HG02610 (cell line): ENCODE results near the gene TTLL11.

Experiments
- ATAC-seq: cut with Tn5 transposase; IDR thresholded peaks from one replicate; pipeline ENCODE4 v1.9.1; 2021; ENCODE audit warnings: mild to moderate bottlenecking, moderate library complexity; ENCODE audit not compliant: unreplicated experiment

TTLL11 gene

DNA sequence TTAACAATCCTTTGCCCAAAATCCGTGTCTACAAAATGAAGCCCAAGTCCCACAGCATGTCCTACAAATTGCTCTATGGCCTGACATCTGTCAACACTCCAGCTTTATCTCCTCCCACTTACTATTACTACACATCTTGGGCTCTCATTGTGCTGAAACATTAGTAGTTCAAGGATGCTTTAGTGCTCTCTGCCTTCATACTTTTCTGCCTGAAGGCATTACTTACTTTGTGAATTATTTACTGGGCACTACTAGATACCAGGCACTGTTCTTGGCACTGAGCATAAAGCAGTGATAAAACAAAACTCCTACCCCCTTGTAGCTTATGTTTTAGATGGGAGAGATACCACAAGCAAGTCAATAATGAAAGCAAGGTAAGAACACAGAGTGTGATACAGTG, 113.4 kb downstream of the TTLL11 start:
- ATAC-seq = no peak

DNA sequence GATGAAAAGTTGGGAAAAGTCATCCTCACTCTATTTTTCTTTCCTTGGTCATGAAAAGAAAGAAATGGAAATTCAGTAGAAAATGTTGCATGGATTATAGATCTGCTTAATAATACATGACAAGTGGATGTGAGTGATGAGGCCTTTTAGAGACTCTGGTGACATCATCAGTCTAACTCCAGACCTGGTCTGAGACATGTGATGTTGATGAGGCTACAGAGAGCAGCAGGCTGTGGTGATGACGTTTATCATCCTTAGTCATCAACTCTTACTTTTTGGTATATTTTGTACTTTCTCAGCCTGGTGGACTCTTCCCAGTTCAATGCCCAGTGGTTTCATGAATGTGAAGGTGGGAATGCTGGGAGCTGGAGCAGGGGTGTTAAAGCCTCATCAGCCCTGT, 116.4 kb downstream of the TTLL11 start:
- ATAC-seq = no peak

DNA sequence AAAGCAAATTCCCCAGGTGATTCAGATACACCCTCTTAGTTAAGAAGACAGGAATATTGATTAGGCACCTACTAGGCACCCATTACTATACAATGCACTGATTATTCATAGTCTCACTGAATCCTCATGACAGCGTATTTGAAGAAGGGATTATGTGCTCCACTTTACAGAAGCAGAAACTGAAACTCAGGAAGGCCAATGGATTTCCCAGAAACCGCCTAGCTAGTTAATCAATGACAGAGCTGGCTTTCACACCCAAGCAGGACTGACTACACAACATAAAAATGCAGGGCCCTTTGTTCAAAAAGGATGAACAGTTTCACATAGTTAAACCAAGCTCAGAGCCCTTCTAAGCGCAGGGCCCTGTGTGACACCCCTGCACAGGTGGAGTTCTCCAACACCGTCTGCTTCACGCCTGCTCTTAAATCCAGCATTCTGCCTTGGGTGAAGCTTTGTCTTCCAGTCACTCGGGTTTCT, 117.3 kb downstream of the TTLL11 start:
- ATAC-seq = no peak

DNA sequence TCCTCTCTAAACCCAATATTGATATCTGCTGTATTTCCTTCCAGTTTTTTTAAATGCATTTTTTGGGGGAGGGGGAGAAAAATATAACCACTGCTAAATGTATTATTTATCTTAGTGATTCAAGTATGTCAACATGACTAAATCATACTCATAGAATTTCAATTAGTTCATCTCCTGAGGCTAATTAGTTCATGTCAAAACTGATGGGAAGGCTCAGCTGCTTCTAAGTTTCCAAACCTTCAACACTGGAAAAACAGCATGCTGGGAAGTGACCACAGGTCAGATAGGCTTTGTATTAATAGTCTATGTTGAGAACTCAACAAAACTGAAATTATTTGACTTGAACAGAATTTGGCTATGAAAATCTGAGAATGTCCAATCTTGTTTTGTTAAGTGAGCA, 118.7 kb downstream of the TTLL11 start:
- ATAC-seq = no peak

DNA sequence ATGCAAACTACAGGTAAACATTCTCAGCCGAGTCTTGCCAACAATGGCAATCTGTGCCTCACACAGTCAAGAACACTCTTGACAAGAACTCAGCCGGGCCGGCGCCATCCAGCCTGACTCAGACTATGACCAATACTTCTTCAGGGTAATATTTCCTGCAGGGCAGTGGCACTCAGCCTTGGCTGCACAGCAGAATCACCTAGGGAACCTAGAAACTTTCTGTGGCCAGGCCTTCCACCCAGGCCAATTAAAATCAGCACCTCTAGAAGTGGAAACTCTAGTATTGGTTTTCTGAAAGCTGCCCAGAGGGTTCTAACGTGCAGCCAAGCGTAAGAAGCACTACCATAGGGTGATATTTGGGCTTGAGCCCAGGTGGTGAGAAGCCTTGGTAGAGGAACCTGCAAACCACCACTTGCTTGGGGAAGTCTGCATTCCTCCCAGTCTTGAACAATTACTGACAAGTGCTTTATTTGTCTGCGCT, 120.6 kb downstream of the TTLL11 start:
- ATAC-seq = no peak

DNA sequence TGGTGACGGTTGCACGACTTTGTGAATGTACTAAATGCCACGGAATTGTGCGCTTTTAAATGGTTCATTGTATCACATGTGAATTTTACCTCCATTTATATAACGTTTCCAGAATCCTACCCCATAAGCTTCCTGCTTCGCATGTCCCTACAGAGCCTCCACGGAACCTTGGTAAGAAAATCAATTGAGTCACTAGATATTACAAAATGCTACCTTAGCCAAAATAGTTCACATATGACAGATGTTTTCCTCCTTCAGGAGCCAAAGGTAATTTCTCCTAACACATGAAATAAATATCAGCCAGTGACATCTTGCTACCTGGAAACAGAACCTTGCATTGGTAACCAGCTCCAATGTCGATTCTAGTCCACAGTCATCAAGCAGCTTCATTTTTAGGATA, 125.1 kb downstream of the TTLL11 start:
- no peak for ATAC-seq

DNA sequence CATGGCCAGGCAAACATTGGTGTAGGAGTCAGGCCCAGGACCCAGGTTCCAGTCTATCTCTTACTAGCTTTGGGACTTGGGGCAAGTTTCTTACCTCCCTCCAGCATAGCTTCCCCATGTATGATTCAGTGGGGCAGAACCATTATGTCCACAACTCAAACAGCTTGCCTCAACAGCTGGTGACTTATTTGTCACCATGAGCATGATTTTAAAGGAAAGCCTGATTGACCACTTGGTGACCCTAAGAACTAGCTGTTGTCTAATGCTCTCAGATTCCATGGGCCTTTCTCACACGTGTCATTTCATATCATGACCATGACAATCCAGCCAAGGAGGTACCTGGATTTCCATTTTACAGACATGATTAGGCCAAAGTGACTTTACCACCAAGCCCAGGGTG, 126.4 kb downstream of the TTLL11 start:
- ATAC-seq = no peak

DNA sequence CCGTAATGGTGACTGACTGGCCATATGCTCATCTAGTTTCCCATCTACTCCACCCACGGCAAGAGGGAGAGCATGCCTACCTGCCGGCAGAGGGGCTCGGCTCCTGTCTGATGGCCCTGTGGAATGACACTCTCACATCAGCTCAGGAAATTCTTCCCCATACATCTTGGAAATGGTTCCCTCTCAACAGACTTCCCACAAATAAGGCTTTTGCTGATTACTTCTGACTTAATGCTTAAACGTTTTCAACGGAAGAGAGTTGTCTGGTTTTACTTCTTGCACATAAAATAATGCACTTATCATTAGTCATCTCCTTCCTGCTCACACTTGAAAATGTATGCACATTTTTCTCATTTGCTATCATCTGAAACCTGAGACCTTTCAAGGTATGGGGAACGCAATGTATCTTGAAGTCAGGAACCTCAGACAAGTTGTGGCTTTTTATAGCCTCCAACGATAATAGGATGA, 129.5 kb downstream of the TTLL11 start:
- ATAC-seq = no peak

DNA sequence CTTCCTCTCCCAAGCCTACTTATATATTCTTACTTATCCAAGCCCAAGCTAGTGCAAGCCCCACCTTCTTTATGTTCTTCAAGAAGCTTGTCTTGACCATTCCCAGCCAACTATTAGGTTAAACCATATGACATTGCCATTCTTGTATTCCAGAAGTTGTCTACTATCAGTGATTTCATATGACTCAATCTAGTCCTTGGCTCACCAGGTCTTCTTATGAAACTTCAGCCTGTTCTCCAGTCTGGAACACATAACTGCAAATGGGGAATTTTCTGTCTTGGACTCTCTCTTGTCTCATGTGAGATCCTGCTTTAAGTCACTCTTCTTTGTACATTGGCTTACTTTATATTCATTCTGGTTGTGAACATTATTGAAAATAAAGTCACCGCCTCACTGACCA, 130.7 kb downstream of the TTLL11 start:
- no peak for ATAC-seq

DNA sequence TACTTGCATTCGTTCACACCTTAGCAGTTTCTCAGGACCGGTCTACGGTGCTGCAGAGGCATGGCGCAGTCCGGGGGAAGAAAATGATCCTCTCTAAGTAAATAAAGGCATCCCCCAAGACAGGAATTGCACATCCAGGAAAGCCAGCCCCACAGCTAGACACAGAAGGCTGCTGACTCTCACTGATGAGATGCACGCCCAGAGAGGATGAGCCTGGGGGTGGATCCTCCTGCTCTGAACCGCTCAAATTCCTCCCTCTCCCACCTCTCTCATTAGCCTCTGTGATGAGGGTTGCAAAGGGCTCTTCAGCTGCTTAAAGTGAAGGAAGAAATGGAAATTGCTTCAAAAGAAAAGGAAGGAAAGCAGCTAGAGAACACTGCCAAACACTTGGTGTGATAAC, 132.4 kb downstream of the TTLL11 start:
- ATAC-seq = no peak

DNA sequence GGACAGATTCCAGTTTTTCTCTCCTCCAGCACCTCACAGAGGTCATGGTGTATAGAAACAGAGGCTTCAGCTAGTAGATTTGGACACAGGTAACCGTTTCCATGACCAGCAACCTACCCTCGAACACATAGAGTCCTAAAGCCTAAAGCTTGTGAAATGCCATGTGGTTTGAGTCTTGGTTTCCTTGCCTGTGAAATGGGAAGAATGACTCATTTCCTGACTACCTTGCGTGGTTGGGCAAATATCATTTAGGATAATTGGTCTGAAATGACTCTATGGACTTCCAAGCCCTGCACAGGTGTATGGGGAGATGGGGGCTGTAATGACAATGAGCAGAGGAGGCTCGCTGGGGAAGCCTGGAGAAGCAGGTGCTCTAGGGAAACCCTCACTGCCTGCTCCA, 134.6 kb downstream of the TTLL11 start:
- ATAC-seq = no peak

DNA sequence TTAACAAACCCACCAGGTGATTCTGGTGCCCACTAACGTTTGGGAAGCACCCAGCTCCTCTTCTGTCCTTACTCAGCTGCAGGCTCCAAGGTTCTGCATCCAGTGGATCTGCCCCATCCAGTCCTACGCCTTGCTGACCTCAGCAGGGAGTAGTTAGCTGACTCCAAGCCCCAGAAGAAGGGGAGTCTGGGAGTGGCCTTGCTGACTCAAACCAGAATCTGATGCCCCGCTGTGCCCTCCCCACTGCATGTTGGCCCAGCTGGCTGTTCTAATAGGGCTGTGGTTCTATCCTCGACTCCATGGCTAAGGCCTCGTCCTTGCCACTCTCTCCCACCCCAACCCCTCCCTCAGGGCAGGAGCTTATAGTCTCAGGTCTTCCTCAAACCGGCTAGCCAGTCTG, 136.3 kb downstream of the TTLL11 start:
- ATAC-seq = no peak

DNA sequence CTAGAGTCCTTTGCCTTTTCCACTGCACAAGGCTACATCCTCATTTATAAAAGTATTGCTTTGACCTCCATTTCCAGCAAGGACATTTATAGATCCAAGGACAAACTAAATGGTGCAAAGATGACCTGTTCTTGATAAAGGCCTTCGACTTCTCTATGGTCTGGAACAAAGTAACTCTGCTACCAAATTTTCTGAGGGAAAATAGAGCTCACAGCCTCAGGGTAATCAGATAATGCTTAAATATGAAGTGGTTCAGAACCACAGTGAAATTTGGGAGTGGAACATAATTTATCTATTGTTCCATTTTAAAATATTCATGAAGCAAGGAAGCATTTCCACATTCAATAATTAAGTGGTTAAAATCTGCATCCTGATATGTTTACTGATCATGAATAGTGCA, 137.5 kb downstream of the TTLL11 start:
- ATAC-seq = no peak

DNA sequence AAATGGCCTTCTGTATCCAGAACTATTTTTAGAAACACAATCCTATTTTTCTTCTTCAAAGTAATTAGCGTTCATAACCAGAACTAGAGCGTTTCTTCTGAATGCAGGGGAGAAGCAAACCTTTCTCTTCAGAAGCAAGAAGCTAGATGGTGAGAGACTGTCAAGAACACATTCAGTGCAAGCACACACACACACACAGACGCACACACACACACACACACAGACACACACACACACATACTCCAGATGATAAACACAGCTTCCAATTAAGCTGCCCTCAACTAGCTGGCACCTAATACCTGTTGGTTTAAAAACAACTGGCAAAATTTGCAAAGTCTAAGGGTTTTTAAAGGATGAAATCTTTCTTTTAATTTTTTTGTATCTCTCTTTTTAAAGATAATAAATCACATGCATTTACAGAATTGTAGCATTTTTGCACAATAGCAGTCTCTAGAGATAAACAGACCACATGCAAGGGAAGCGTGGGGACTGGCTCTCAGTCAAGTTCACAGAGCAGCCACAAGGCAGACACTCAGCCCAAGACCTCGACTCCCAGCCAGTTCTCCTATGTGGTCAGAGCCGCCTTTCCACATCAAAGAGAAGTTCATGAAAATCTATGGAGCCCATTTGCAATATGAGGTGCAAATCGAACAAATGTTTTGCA, 138.5 kb downstream of the TTLL11 start:
- ATAC-seq = no peak

DNA sequence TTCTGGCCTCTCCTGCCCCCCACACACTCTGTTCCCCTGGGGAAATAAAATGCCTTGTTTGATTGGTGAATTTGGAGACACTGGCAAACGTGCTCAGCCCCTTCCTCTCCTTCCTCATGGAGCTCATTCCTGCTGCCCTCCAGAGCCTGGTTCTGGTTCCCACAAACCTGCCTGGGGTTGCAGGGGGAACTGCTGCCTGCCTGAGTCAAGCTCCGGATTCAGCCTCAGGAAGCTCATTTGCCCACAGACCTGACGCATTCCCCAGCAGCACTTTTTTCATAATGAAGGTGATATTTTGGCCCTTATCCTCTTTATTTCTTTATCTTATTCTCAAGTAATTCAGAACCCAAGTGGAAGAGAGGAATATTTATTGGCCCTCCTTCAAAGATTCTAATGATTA, 140.5 kb downstream of the TTLL11 start:
- ATAC-seq = no peak

DNA sequence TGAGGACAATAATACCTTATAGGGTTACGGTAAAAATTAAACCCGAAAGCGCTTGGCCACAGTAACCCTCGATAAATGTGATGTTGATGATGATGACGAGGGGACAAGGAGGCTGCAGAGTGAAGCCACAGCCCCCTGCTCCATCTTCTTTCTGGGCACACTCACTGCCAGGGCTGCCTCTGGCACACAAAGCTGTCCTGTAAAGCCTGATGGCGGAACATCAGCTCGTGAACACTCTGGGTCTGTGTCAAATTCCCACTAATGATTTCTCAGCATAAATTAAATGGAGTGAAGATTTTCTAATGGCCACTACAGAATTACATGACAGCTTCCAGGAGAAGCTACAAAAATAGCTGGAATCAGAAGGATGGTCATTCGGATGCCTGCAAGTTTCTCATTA, 142.2 kb downstream of the TTLL11 start:
- ATAC-seq = no peak

DNA sequence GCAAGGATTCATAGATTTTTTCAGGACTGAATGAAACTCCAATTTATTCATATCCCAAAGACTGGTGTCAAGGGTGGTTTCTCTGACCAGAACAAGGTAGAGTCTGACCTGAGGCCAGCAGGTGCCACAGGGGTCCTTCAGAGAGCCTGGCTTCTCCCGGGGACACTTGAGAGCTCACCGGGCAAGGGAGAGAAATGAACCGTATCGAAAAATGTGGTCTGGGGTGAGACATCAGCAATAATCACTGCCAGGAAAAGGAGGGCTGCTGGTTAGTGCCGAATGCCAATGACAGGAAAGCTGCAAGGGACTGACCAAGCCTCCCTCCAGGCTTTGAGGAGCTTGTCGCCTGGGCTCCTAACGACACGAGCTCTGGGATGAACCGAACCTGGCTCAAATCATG, 142.7 kb downstream of the TTLL11 start:
- no peak for ATAC-seq

DNA sequence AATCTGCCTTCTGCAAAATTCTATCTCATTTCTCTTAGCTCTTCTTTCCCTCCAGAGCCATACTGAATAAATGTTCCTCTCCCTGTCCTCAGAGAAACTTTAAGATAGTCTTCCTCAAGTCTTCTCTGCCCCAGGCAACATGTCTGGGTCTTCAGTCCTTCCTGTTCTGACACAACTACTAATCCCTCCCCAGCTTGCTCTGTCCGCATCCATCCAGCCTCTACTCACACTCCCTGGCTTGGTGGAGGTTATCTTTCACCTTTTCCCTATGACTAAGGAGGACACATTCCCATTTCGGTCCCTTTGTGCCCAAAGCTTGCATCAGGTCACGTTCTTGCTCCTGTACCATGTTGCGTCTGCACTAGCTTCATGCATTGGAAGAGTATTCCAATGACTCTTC, 143.3 kb downstream of the TTLL11 start:
- ATAC-seq = no peak

DNA sequence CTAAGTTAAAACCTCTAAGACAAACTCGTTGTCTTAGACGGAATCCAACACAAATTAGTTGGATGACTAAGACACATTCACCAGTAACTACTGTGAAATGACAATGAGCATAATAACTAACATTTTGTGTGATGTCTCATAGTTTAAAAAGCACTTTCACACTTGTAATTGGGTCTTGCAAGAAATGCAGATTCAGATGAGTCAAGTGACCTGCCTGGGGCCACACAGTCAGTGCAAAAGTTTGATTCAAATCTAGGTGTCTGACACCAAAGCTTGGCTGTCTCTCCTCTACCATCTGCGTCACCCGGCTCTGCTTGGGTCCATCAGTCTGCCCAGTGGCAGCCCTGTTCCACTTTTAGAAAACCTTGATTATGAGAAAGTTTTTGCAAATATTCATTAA, 143.7 kb downstream of the TTLL11 start:
- ATAC-seq = no peak

DNA sequence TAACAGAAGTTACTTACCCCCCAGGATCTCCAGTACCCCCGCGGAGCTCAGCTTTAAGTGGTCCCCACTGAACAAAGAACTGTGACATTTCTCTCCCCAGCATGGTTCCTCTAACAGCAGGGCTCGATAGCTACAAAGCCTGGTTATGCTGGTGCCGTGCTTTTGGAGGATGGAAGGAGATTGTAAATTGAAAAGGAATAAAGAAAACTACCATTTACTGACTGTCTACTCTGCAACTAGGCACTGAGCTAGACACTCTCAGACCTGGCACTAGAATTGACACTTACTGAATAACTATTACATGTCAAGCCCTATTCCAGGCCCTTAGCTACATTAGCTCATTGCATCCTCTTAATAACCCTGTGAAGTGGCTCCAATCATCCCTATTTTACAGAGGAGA, 145.3 kb downstream of the TTLL11 start:
- ATAC-seq = no peak

DNA sequence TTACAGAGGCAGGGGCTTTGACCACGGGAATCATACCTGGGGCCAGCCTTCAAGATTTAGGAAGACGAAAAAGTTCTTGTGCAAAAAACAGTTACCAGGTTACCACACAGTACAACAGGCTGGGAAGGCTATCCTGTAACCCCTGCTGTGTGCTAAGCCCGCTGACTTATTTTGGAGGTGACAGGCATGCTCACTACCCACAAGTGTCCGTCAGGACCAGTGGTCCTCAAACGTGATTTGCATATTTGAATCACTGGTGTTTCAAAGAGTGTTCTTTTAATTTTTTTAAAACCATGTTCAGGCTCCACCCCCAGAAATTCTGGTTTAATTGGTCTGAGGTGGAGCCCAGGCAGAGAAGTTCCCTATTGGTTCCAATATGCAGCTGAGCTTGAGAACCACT, 146.6 kb downstream of the TTLL11 start:
- ATAC-seq = no peak

DNA sequence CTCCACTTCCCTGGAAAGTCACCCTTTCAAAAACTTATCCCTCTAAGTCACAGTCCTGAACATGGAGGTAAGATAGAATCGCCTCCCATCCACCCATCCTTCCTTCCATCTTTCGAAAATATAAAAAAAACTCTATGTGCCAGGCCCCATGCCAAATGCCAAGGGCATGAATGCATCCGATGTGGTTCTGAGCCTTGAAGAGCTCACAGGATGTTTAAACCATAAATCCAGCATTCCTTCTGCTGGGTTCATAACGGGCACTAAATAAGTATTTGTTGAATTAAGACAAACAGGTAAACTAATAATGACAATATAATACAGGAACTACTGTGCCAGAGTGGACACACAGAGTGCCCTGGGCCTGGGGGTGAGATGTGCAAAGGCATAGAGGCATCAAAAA, 147.3 kb downstream of the TTLL11 start:
- ATAC-seq = no peak

DNA sequence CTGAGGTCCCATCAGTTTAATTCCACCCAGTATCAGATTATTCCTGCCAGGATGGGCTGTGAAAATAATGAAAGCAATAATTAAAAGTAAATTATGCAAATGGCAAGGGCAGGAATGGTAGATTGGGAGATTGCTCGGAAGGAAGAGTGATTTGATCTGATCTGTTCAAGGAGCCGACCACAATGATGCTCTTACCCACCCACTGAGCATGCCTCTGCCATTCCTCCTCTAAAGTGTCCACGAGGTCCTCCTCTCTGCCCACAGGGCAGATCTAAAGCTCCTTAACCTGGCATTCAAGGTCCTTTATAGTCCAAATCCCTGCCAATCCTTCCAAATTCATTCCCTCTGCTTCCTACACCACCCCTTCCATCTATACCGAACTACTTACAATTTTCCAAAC, 147.8 kb downstream of the TTLL11 start:
- ATAC-seq = no peak
